NT2/D1 (cell line): ENCODE measurements around the gene PTPRF.

Experiments used
- DNase-seq: peaks from one replicate; pipeline ENCODE4 v3.0.0-alpha.2; 2011; ENCODE audit warnings: low read depth, low spot score
- H3K27me3 ChIP-seq: 2 replicates; pipeline ENCODE4 v1.6.0; 2011; ENCODE audit warnings: mild to moderate bottlenecking; ENCODE audit not compliant: insufficient read length, insufficient read depth
- H3K36me3 ChIP-seq: 2 replicates; pipeline ENCODE4 v1.6.1; 2011; ENCODE audit warnings: mild to moderate bottlenecking, low read length, mixed read lengths; ENCODE audit not compliant: insufficient read depth, insufficient read length
- H3K4me1 ChIP-seq: 2 replicates; pipeline ENCODE4 v1.5.1; 2011; ENCODE audit not compliant: insufficient read depth, insufficient read length
- H3K4me3 ChIP-seq: 2 replicates; pipeline ENCODE4 v1.5.1; 2011; ENCODE audit warnings: low read depth; ENCODE audit not compliant: insufficient read length
- H3K9ac ChIP-seq: 2 replicates; pipeline ENCODE4 v1.6.0; 2011; ENCODE audit warnings: low read depth; ENCODE audit not compliant: insufficient read length
- H3K9me3 ChIP-seq: 2 replicates; pipeline ENCODE4 v1.5.1; 2011; ENCODE audit warnings: mild to moderate bottlenecking, low read length; ENCODE audit not compliant: insufficient read depth
- SUZ12 ChIP-seq: IDR thresholded peaks from 2 replicates; pipeline ENCODE4 v1.6.1; 2011; ENCODE audit not compliant: insufficient read length, insufficient read depth; ENCODE audit errors: extremely low read depth
- YY1 ChIP-seq: IDR thresholded peaks from 2 replicates; pipeline ENCODE4 v1.6.1; 2011; ENCODE audit not compliant: insufficient read length, insufficient read depth
- ZNF274 ChIP-seq: IDR thresholded peaks from 2 replicates; pipeline ENCODE4 v1.6.1; 2011; ENCODE audit warnings: mild to moderate bottlenecking, low read depth, low read length

Gene PTPRF

GRCh38 chr1:43530483-43531106, at the start of gene PTPRF:
TSS of gene PTPRF (plus strand) at chr1:43530883. CDS start at chr1:43545076, 14,193 bp downstream.
- peaks cover 17% of the 10 kb centered on the region for H3K36me3 ChIP-seq
- H3K9ac ChIP-seq, result peak within 1 kb of the TSS; percentile 83
- peaks cover 16% of the 10 kb centered on the region for H3K4me1 ChIP-seq
- peak within 1 kb of the TSS; percentile 79 for H3K4me3 ChIP-seq
- peak; percentile 47 for DNase-seq
- no peaks in the 10 kb centered on the region for H3K9me3 ChIP-seq
- TF ChIP-seq YY1 (no peak), SUZ12 (no peak), ZNF274 (no peak)
- peaks cover 9% of the 10 kb centered on the region for H3K27me3 ChIP-seq

- Histone ChIP-seq H3K4me1 (no peaks in the 10 kb centered on the region), H3K9me3 (no peaks in the 10 kb centered on the region; the same call in 1 of the 2 replicates), H3K4me3 (no peak overlapping the region), H3K9ac (no peak overlapping the region), H3K36me3 (no peaks in the 10 kb centered on the region), H3K27me3 (no peaks in the 10 kb centered on the region)
- no peak for DNase-seq
- TF ChIP-seq YY1 (no peak), SUZ12 (no peak), ZNF274 (no peak)
These were observed 49.2 kb upstream of the PTPRF start for GRCh38 chr1:43481491-43481890.

- Histone ChIP-seq H3K4me3 (no peak overlapping the region), H3K4me1 (no peaks in the 10 kb centered on the region), H3K9ac (no peak overlapping the region), H3K27me3 (no peaks in the 10 kb centered on the region), H3K36me3 (no peaks in the 10 kb centered on the region), H3K9me3 (no peaks in the 10 kb centered on the region; the same call in 1 of the 2 replicates)
- DNase-seq, result no peak
- no peak for TF ChIP-seq YY1
- TF ChIP-seq SUZ12, result no peak
- TF ChIP-seq ZNF274, result no peak
These were observed 48.5 kb upstream of the PTPRF start for GRCh38 chr1:43482215-43482614.

GRCh38 chr1:43484367-43484766, 46.3 kb upstream of the PTPRF start:
- H3K27me3 ChIP-seq, result no peaks in the 10 kb centered on the region
- H3K9me3 ChIP-seq, result peaks cover 15% of the 10 kb centered on the region
- TF ChIP-seq YY1, result no peak
- no peak for TF ChIP-seq SUZ12
- TF ChIP-seq ZNF274, result no peak
- no peaks in the 10 kb centered on the region for H3K36me3 ChIP-seq
- DNase-seq, result no peak
- no peak overlapping the region for H3K9ac ChIP-seq
- H3K4me1 ChIP-seq, result no peaks in the 10 kb centered on the region
- H3K4me3 ChIP-seq, result no peak overlapping the region

- Histone ChIP-seq H3K9ac (no peak overlapping the region), H3K9me3 (peaks cover 31% of the 10 kb centered on the region), H3K4me1 (no peaks in the 10 kb centered on the region), H3K36me3 (no peaks in the 10 kb centered on the region), H3K27me3 (no peaks in the 10 kb centered on the region), H3K4me3 (no peak overlapping the region)
- DNase-seq, result no peak
- TF ChIP-seq SUZ12 (no peak), ZNF274 (no peak), YY1 (no peak)
These were observed 42.5 kb upstream of the PTPRF start for GRCh38 chr1:43488165-43488564.

GRCh38 chr1:43491061-43491460, 39.6 kb upstream of the PTPRF start:
- Histone ChIP-seq H3K4me1 (no peaks in the 10 kb centered on the region), H3K4me3 (no peak overlapping the region), H3K27me3 (no peaks in the 10 kb centered on the region), H3K9me3 (peaks cover 31% of the 10 kb centered on the region), H3K36me3 (no peaks in the 10 kb centered on the region), H3K9ac (no peak overlapping the region)
- DNase-seq, result no peak
- no peak for TF ChIP-seq ZNF274
- TF ChIP-seq YY1, result no peak
- TF ChIP-seq SUZ12, result no peak

- Histone ChIP-seq H3K27me3 (no peaks in the 10 kb centered on the region), H3K9ac (no peak overlapping the region), H3K36me3 (no peaks in the 10 kb centered on the region), H3K9me3 (peaks cover 28% of the 10 kb centered on the region), H3K4me3 (no peak overlapping the region), H3K4me1 (no peaks in the 10 kb centered on the region)
- TF ChIP-seq YY1 (no peak), SUZ12 (no peak), ZNF274 (no peak)
- no peak for DNase-seq
These were observed 37.9 kb upstream of the PTPRF start for GRCh38 chr1:43492826-43493225.
